ENCODE measurements around the gene CHST5. TPM values are rescaled to one million over a fixed set of nuclear protein-coding genes. Genes with fewer than 3 reads are reported as not detected.

Gene CHST5
- total and polyA plus RNA-seq, 9 of the 15 experiments (the other 6 are each of a cell fraction or from before 2014, with no cell fraction given): 0.06 to 0.21 (median 0.14) TPM; not detected in 5

- no peak for TF ChIP-seq CEBPZ (IDR thresholded peaks at IDR 0.05; ENCODE audit: borderline replicate concordance, low read depth, low read length)
- no peak for TF ChIP-seq JUN (IDR thresholded peaks at IDR 0.05; ENCODE audit: borderline replicate concordance, low read depth, low read length)
- 0 out of 2 replicates have a peak, but pooled peaks have one; percentile 28 for TF ChIP-seq JUN (CRISPR knock-in tag; IDR thresholded peaks at IDR 0.05; ENCODE audit: borderline replicate concordance)
- TF ChIP-seq FOXM1 (IDR thresholded peaks at IDR 0.05; ENCODE audit: low read depth): no peak
- TF ChIP-seq FOXM1 (CRISPR knock-in tag; IDR thresholded peaks at IDR 0.05; ENCODE audit: low read depth): no peak
- no peak for TF ChIP-seq ZNF217 (CRISPR knock-in tag; IDR thresholded peaks at IDR 0.05)
- TF ChIP-seq ADNP (tag; IDR thresholded peaks at IDR 0.05): no peak
- peak; percentile 77 for TF ChIP-seq ZNF740 (CRISPR knock-in tag; IDR thresholded peaks at IDR 0.05)
- TF ChIP-seq ZNF740 (tag; IDR thresholded peaks at IDR 0.05): no peak
- no peak for TF ChIP-seq ZNF449 (CRISPR knock-in tag; IDR thresholded peaks at IDR 0.05)
- TF ChIP-seq ZNF639 (CRISPR knock-in tag; conservative IDR thresholded peaks at IDR 0.05 in 1 of 2, IDR thresholded peaks at IDR 0.05 in 1 of 2): no peak; a peak in 1 of 4 replicates
- no peak for TF ChIP-seq IRF2 (CRISPR knock-in tag; IDR thresholded peaks at IDR 0.05)
- TF ChIP-seq ZBTB9 (CRISPR knock-in tag; IDR thresholded peaks at IDR 0.05): peak; percentile 53; the same call in 1 of the 2 replicates
- no peak for TF ChIP-seq CTCF (IDR thresholded peaks at IDR 0.05 in 2 of 3, conservative IDR thresholded peaks at IDR 0.05 in 1 of 3; ENCODE audit: insufficient read depth in 2 of 3, low read depth in 1 of 3, low read length in 3 of 3)
- TF ChIP-seq DMBX1 (CRISPR knock-in tag; IDR thresholded peaks at IDR 0.05; ENCODE audit: borderline replicate concordance): no peak
These were observed 30.3 kb upstream of the CHST5 start, which contains the start of gene GABARAPL2 (continued) for GRCh38 chr16:75566040-75566757.

All from K562 (cell line).